ENCODE measurements around the gene CAMK4.

The CAMK4 gene

GRCh38 chr5:111528056-111528455, 303.9 kb downstream of the CAMK4 start:
- Histone ChIP-seq H3K27ac (ENCODE audit: low read depth, low read length) (no peak overlapping the region), H3K4me1 (ENCODE audit: control insufficient read depth, insufficient read depth, low read length) (no peaks in the 10 kb centered on the region), H3K9ac (ENCODE audit: low read length) (no peak overlapping the region), H3K36me3 (ENCODE audit: control insufficient read depth, insufficient read depth, low read length) (no peaks in the 10 kb centered on the region), H3K27me3 (ENCODE audit: control insufficient read depth, insufficient read depth, low read length) (no peaks in the 10 kb centered on the region), H3K4me3 (ENCODE audit: low read length) (no peak overlapping the region)

GRCh38 chr5:111530298-111530740, 306.1 kb downstream of the CAMK4 start:
- H3K27me3 ChIP-seq (ENCODE audit: control insufficient read depth, insufficient read depth, low read length): no peaks in the 10 kb centered on the region
- no peaks in the 10 kb centered on the region for H3K36me3 ChIP-seq (ENCODE audit: control insufficient read depth, insufficient read depth, low read length)
- no peaks in the 10 kb centered on the region for H3K4me1 ChIP-seq (ENCODE audit: control insufficient read depth, insufficient read depth, low read length)
- H3K4me3 ChIP-seq (ENCODE audit: low read length): no peak overlapping the region
- H3K27ac ChIP-seq (ENCODE audit: low read depth, low read length): no peak overlapping the region
- H3K9ac ChIP-seq (ENCODE audit: low read length): no peak overlapping the region

- no peak overlapping the region for H3K27ac ChIP-seq (ENCODE audit: low read depth, low read length)
- H3K4me3 ChIP-seq (ENCODE audit: low read length): no peak overlapping the region
- no peak overlapping the region for H3K9ac ChIP-seq (ENCODE audit: low read length)
- H3K27me3 ChIP-seq (ENCODE audit: control insufficient read depth, insufficient read depth, low read length): no peaks in the 10 kb centered on the region
- H3K36me3 ChIP-seq (ENCODE audit: control insufficient read depth, insufficient read depth, low read length): no peaks in the 10 kb centered on the region
- no peaks in the 10 kb centered on the region for H3K4me1 ChIP-seq (ENCODE audit: control insufficient read depth, insufficient read depth, low read length)
Measured at GRCh38 chr5:111532886-111533582, 308.9 kb downstream of the CAMK4 start.

- Histone ChIP-seq H3K4me1 (ENCODE audit: control insufficient read depth, insufficient read depth, low read length) (no peaks in the 10 kb centered on the region), H3K27ac (ENCODE audit: low read depth, low read length) (no peak overlapping the region), H3K4me3 (ENCODE audit: low read length) (no peak overlapping the region), H3K9ac (ENCODE audit: low read length) (no peak overlapping the region), H3K36me3 (ENCODE audit: control insufficient read depth, insufficient read depth, low read length) (no peaks in the 10 kb centered on the region), H3K27me3 (ENCODE audit: control insufficient read depth, insufficient read depth, low read length) (no peaks in the 10 kb centered on the region)
Measured at GRCh38 chr5:111535879-111536549, 311.8 kb downstream of the CAMK4 start.

GRCh38 chr5:111537141-111538024, 313.2 kb downstream of the CAMK4 start:
- Histone ChIP-seq H3K27me3 (ENCODE audit: control insufficient read depth, insufficient read depth, low read length) (no peaks in the 10 kb centered on the region), H3K27ac (ENCODE audit: low read depth, low read length) (no peak overlapping the region), H3K4me1 (ENCODE audit: control insufficient read depth, insufficient read depth, low read length) (no peaks in the 10 kb centered on the region), H3K9ac (ENCODE audit: low read length) (no peak overlapping the region), H3K36me3 (ENCODE audit: control insufficient read depth, insufficient read depth, low read length) (no peaks in the 10 kb centered on the region), H3K4me3 (ENCODE audit: low read length) (no peak overlapping the region)
